ENCODE data around the gene THOC2.
"Not testable (repeated sequence)": the region's sequence is repeated elsewhere in the genome, so short reads cannot be mapped to it uniquely, and the experiment has no call there.

Gene THOC2

DNA sequence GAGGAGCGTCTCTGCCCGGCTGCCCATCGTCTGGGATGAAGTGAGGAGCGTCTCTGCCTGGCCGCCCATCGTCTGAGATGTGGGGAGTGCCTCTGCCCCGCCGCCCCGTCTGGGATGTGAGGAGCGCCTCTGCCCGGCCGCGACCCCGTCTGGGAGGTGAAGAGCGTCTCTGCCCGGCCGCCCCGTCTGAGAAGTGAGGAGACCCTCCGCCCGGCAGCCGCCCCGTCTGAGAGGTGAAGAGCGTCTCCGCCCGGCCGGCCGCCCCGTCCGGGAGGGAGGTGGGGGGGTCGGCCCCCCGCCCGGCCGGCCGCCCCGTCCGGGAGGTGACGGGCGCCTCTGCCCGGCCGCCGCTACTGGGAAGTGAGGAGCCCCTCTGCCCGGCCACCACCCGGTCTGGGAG lies 1.2 kb upstream of the THOC2 start:
- DNase-seq, result not testable (repeated sequence)

DNA sequence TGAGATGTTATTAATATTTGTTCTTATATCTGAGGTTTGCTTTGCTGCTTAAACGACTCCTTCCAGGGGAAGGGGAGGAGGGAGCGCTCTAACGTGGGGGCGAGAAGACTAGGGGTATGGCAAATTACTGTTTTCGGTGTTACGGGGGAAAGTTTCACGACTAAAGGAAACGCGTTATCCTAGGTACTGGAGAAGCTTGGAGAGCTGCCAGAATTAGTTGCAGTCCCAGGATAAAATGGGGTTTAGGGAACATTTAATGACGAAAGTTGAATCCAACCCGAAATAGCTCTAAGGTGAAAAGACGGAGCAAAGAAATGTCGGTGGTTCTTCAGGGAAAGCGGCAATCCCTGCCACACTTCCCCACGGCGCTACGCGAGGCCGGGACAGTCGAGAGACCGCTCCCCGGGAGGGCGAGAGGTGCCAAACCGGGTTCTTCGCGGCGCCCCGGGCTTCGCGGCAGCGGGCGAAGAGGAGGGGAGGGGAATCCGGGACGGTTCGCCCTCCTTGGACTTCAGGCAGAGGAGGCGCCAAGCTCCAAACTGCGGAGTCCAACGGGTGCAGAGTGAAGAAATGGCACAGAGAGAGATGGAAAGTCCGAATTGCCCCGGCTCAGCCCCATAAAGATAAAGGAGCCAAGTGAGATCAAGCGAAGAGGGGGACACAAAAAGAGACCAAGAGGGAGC lies 724 bp downstream of the THOC2 start:
- DNase-seq, result no peak

GRCh38 chrX:123731258-123731986 lies 1.4 kb downstream of the THOC2 start:
- DNase-seq, result no peak

DNA sequence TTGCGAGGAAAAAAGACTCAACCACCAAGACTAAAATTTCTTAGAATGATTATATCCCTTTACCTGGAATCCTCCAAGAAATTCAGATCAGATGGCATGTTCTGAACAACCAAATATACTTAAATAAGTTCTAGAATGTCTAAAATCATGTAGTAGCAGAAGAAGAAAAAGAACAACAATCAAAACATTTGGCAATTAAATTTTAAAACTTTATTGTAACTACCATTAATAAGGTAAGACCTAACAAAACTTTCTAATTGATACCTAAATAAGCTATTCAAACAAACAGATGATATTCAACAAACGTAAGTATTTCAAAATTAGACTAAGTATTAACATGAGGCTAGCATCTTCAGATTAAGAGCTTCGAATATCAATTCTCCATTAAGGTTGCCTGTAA lies 4.3 kb downstream of the THOC2 start:
- no peak for DNase-seq

DNA sequence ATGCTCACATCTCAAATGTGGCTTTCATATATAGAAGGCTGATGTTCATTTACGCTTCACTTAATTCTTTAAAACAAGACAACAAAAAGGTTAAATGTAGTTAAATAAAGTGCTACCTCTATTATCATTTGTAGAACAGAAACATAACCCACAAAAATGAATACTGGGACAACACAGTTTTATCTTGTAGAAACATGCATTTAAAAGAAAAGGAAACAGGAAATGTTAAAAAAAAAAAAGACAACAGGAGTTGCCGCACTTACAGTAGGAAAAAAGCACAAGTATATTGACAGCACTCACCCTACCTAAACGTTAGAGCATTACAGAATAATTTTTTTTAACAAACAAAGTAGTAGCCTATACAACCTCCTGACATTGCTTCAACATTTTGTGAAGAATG lies 4.8 kb downstream of the THOC2 start:
- no peak for DNase-seq

DNA sequence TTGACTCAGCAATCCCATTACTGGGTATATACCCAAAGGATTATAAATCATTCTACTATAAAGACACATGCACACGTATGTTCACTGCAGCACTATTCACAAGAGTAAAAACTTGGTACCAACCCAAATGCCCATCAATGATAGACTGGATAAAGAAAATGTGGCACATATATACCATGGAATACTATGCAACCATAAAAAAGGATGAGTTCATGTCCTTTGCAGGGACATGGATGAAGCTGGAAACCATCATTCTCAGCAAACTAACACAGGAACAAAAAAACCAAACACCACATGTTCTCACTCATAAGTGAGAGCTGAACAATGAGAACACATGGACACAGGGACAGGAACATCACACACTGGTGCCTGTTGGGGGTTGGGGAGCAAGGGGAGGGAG lies 10.7 kb downstream of the THOC2 start:
- DNase-seq, result not testable (repeated sequence)

GRCh38 chrX:123720486-123720885 lies 12.4 kb downstream of the THOC2 start:
- no peak for DNase-seq

DNA sequence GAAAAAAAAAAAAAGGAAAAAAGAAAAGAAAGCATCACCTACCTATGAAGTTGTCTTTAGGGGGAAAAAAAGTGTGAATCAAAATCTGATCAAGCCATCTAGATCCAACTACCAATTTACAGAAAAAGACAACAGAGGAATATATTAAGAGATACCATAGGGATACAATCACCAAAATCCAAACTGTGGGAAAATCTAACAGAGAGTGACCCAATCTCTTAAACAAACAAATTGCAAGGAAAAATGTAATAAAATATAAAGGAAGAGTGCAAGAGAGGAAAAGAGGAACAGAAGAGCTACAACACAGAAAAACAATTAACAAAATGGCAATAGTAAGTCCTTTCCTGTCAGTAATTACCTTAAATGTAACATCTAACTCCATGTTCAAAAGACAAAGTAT lies 19.0 kb downstream of the THOC2 start:
- DNase-seq, result no peak

DNA sequence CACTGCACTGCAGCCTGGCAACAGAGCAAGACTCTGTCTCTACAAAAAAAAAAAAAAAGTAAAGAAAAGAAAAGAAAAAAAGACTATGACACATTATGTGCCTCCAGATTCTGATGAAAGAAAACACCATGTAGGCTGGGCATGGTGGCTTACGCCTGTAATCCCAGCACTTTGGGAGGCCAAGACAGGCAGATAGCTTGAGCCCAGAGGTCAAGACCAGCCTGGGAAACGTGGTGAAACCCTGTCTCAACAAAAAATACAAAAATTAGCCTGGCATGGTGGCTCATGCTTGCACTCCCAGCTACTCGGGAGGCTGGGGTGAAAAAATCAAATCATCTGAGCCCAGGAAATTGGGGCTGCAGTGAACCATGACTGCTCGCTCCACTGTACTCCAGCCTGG lies 19.4 kb downstream of the THOC2 start:
- no peak for DNase-seq

GRCh38 chrX:123711201-123711600 lies 21.7 kb downstream of the THOC2 start:
- not testable (repeated sequence) for DNase-seq

GRCh38 chrX:123704781-123705180 lies 28.1 kb downstream of the THOC2 start:
- no peak for DNase-seq

GRCh38 chrX:123698979-123699520 lies 33.8 kb downstream of the THOC2 start:
- no peak for DNase-seq

- DNase-seq, result no peak
Measured at GRCh38 chrX:123696334-123696733, 36.5 kb downstream of the THOC2 start.

DNA sequence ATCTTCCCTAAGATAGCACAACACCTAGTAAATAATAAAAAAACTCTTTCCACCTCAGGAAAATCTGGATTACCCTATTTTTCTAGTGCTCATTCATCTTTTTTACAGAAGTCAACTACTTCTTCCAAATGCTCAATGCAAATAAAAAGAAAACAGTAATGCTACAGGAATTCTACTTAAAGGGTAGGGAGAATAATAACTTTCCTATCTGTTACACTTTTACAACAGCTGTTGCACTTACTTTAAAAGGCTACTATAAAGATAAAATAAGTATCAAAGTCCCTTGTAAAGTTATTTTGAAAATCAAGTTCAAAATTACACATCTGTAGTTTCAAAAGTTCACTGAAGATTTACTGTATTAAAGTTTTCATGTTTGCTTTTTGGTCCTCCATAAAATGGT lies 37.6 kb downstream of the THOC2 start:
- no peak for DNase-seq

DNA sequence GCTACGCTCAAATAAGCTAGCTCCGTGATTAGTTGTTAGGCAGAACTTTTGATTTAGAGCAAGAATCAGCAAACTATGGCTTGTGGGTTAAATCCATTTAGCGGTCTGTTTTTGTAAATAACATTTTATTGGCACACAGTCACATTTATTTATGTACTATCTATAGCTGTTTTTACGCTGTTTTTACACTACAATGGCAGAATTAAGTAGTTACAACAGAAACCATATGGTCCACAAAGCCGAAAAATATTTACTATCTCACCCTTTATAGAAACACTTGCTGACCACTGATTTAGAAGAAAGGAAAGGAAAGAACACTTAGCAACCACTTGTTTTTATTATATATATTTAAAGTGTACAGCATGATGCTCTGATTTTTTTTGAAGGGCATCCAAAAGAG lies 41.1 kb downstream of the THOC2 start:
- DNase-seq, result no peak

- DNase-seq, result no peak
Measured at GRCh38 chrX:123688524-123688923, 44.3 kb downstream of the THOC2 start.

DNA sequence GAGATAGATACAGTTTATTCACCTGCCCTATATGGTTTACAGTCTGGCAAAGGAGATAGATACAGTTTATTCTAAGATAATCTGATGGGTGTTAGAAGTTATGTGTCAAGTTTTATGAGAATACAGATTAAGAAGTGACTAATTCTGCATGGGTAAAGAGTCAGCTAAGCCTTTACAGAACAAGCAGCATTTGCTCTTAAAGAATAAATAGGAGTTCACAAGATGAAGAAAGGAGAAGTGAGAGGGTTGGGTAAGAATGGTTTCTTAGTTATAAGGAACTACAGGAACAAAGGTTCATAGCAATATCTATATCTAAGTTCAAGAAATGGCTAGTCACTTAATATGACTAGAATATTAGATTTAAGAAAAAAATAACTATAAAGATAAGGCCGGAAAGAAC lies 47.6 kb downstream of the THOC2 start:
- no peak for DNase-seq

GRCh38 chrX:123682186-123682585 lies 50.7 kb downstream of the THOC2 start:
- no peak for DNase-seq

DNA sequence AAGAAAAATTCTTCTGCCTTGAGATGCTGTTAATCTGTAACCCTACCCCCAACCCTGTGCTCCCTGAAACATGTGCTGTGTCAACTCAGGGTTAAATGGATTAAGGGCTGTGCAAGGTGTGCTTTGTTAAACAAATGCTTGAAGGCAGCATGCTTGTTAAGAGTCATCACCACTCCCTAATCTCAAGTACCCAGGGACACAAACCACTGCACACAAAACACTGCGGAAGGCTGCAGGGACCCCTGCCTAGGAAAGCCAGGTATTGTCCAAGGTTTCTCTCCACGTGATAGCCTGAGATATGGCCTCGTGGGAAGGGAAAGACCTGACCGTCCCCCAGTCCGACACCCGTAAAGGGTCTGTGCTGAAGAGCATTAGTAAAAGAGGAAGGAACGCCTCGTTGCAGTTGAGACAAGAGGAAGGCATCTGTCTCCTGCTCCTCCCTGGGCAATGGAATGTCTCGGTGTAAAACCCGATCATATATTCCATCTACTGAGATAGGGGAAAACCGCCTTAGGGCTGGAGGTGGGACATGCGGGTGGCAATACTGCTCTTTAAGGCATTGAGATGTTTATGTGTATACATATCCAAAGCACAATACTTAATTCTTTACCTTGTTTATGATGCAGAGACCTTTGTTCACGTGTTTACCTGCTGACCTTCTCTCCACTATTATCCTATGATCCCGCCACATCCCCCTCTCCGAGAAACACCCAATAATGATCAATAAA lies 53.0 kb downstream of the THOC2 start:
- DNase-seq, result not testable (repeated sequence)

DNA sequence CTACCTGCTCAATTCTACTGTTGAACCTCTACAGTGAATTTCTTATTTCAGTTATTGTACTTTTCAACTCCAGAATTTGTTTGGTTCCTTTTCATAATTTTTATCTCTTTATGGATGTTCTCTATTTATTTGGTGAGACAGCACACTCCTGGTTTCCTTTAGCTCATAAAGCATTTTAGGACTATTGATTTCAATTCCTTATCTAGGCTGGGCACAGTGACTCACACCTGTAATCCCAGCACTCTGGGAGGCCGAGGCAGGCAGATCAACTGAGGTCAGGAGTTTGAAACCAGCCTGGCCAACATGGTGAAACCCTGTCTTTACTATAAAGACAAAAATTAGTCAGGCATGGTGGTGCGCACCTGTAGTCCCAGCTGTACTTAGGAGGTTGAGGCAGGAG lies 57.7 kb downstream of the THOC2 start:
- DNase-seq, result no peak

DNA sequence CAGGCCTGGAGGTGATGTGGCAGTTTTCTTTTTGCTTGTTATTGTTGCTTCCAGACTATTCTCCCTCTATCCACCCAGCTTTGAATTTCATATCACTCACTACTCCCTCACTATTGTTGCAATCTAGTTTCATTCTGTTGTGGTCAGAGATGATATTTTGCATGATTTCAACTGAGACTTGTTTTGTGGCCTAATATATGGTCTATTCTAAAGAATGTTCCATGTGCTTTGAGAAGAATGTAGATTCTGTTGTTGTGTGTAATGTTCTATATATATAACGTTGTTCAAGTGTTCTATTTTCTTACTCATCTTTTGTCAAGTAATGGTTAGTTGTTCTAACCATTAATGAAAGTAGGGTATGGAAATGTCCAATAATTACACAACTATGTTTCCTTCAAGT lies 59.0 kb downstream of the THOC2 start:
- DNase-seq, result no peak

GRCh38 chrX:123665197-123665596 lies 67.7 kb downstream of the THOC2 start:
- no peak for DNase-seq

- DNase-seq, result not testable (repeated sequence)
Measured at GRCh38 chrX:123664467-123665167, 68.2 kb downstream of the THOC2 start.
